Muscle layer of colon (tissue), 2 donors: ENCODE measurements around the gene CADPS2.
"Not testable (repeated sequence)": the region's sequence is repeated elsewhere in the genome, so short reads cannot be mapped to it uniquely, and the experiment has no call there.

Experiments used
- H3K27ac ChIP-seq: one replicate; pipeline ENCODE4 v1.7.0; 2013; ENCODE audit warnings: low read depth, mild to moderate bottlenecking, low read length, moderate library complexity
- H3K27me3 ChIP-seq, 2 donors: one replicate each; pipeline ENCODE4 v1.7.0; 2013; ENCODE audit warnings: low read length in 2 of 2, mild to moderate bottlenecking in 2 of 2; ENCODE audit not compliant: insufficient read depth in 2 of 2, control insufficient read depth in 1 of 2
- H3K36me3 ChIP-seq: one replicate; pipeline ENCODE4 v1.7.0; 2013; ENCODE audit warnings: mild to moderate bottlenecking, low read length; ENCODE audit not compliant: insufficient read depth
- H3K4me1 ChIP-seq: one replicate; pipeline ENCODE4 v1.7.0; 2013; ENCODE audit warnings: mild to moderate bottlenecking, low read length; ENCODE audit not compliant: insufficient read depth
- H3K4me3 ChIP-seq, 2 donors: one replicate each; pipeline ENCODE4 v1.7.0; 2013; ENCODE audit warnings: low read length in 2 of 2, low read depth in 1 of 2, mild to moderate bottlenecking in 1 of 2, moderate library complexity in 1 of 2
- H3K9ac ChIP-seq: one replicate; pipeline ENCODE4 v1.7.0; 2013; ENCODE audit warnings: low read length
- H3K9me3 ChIP-seq: one replicate; pipeline ENCODE4 v1.7.0; 2013; ENCODE audit warnings: mild to moderate bottlenecking, low read length
- donor health status: abdominal sarcoma.
- donor health status: Adenocarcinoma of cecum.

CADPS2 gene

DNA sequence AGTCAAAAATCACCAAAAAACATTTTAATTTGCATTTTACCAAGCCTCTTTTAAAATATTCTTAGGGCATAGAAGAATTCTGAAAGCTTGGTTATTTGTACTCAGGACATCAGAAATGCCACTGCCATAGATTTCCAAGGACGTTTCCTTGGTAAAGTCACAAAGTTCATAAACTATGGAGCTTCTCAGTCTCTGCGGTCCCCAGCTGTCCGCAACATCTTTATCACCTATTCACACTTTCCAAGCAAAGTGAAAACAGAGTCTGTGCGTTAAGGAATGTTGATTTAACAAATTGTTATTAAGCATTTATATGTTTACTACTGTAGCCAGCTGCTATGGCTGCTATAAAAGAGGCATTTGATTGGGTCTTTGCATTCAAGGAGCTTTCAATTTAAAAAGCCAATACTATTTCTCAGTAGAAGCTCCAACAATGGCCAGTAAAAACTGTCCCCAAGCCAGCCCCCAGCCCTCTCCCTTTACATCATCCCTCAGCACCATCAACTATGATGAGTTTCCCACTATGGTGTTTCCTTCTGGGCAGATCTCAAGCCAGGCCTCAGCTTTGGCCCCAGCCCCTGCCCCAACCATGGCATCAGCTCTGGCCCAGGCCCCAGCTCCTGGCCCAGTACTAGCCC lies 36.8 kb downstream of the CADPS2 start:
- Histone ChIP-seq H3K9ac (no peak overlapping the region), H3K27ac (no peak overlapping the region)

GRCh38 chr7:122847871-122848473 lies 38.3 kb downstream of the CADPS2 start:
- no peaks in the 10 kb centered on the region for H3K27me3 ChIP-seq
- no peak overlapping the region for H3K27ac ChIP-seq
- H3K4me1 ChIP-seq, result no peaks in the 10 kb centered on the region
- no peak overlapping the region for H3K9ac ChIP-seq
- no peaks in the 10 kb centered on the region for H3K36me3 ChIP-seq
- no peak overlapping the region for H3K4me3 ChIP-seq
- H3K9me3 ChIP-seq, result no peaks in the 10 kb centered on the region

More for the DNA sequence above, 36.8 kb downstream of the CADPS2 start:
- Histone ChIP-seq H3K4me1 (no peaks in the 10 kb centered on the region), H3K36me3 (no peaks in the 10 kb centered on the region), H3K9me3 (no peaks in the 10 kb centered on the region), H3K27me3 (no peaks in the 10 kb centered on the region), H3K4me3 (no peak overlapping the region)

GRCh38 chr7:122846591-122846990 lies 39.7 kb downstream of the CADPS2 start:
- no peak overlapping the region for H3K9ac ChIP-seq
- H3K4me1 ChIP-seq, result no peaks in the 10 kb centered on the region
- no peaks in the 10 kb centered on the region for H3K9me3 ChIP-seq
- no peak overlapping the region for H3K27ac ChIP-seq
- no peaks in the 10 kb centered on the region for H3K36me3 ChIP-seq
- H3K4me3 ChIP-seq, result no peak overlapping the region
- H3K27me3 ChIP-seq, result no peaks in the 10 kb centered on the region

DNA sequence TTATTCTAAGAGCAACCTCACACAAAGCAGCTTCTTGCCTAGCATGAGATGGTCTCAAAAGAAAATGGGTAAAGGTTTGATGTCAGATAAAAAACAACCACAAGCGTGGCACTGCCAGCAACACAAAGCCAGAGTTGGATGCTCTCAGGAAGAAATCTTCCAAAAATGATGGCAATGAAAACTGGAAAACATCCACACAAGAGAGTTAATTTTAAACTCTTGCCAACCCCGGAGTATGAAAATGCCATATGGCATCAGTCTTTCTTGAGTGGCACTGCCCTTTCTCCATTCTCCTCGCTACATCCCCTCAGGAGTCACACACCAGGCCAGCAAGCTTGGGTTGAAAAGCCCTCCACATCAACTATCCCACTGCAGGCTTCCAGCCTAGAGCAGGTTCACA lies 41.0 kb downstream of the CADPS2 start:
- no peaks in the 10 kb centered on the region for H3K4me1 ChIP-seq
- H3K4me3 ChIP-seq, result no peak overlapping the region
- H3K27me3 ChIP-seq, result no peaks in the 10 kb centered on the region
- H3K9me3 ChIP-seq, result no peaks in the 10 kb centered on the region
- H3K9ac ChIP-seq, result no peak overlapping the region
- H3K36me3 ChIP-seq, result no peaks in the 10 kb centered on the region
- H3K27ac ChIP-seq, result no peak overlapping the region

GRCh38 chr7:122844191-122844988 lies 41.9 kb downstream of the CADPS2 start:
- Histone ChIP-seq H3K4me1 (no peaks in the 10 kb centered on the region), H3K27ac (no peak overlapping the region), H3K9me3 (no peaks in the 10 kb centered on the region), H3K27me3 (no peaks in the 10 kb centered on the region), H3K36me3 (no peaks in the 10 kb centered on the region), H3K4me3 (no peak overlapping the region), H3K9ac (no peak overlapping the region)

DNA sequence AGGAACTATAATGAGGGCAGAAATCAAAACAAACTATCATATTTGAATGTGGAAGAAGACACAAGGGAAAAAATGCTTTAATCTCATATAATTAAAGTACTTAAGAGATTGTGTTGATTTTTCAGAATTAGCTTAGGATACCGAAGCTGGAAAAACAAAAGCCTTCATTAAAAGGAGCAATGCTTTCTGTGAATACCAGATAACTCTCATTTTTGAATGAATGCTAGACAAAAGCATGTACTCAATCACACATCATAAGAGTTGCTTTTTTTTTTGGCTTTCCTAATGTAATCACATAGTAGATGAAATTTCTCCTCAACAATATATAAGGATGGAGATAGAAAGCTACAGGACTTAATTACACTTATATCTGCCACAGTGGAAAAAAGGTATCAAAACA lies 43.3 kb downstream of the CADPS2 start:
- Histone ChIP-seq H3K9me3 (no peaks in the 10 kb centered on the region), H3K4me3 (no peak overlapping the region), H3K9ac (no peak overlapping the region), H3K4me1 (no peaks in the 10 kb centered on the region), H3K36me3 (no peaks in the 10 kb centered on the region), H3K27me3 (no peaks in the 10 kb centered on the region), H3K27ac (no peak overlapping the region)

DNA sequence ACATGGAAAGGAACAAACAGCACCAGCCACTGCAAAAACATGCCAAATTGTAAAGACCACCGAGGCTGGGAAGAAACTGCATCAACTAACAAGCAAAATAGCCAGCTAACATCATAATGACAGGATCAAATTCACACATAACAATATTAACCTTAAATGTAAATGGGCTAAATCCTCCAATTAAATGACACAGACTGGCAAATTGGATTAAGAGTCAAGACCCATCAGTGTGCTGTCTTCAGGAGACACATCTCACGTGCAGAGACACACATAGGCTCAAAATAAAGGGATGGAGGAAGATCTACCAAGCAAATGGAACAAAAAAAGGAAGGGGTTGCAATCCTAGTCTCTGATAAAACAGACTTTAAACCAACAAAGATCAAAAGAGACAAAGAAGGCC lies 50.0 kb downstream of the CADPS2 start:
- not testable (repeated sequence) for H3K27me3 ChIP-seq, H3K9me3 ChIP-seq, H3K27ac ChIP-seq, H3K4me3 ChIP-seq, H3K36me3 ChIP-seq, H3K4me1 ChIP-seq, H3K9ac ChIP-seq

DNA sequence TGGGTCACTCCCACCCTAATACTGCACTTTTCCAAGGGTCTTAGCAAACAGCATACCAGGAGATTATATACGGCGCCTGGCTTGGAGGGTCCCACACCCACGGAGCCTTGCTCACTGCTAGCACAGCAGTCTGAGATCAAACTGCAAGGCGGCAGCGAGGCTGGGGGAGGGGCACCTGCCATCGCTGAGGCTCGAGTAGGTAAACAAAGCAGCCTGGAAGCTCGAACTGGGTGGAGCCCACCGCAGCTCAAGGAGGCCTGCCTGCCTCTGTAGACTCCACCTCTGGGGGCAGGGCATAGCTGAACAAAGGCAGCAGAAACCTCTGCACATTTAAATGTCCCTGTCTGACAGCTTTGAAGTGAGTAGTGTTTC lies 51.7 kb downstream of the CADPS2 start:
- not testable (repeated sequence) for H3K36me3 ChIP-seq, H3K27ac ChIP-seq, H3K4me1 ChIP-seq, H3K27me3 ChIP-seq, H3K9ac ChIP-seq, H3K4me3 ChIP-seq, H3K9me3 ChIP-seq

DNA sequence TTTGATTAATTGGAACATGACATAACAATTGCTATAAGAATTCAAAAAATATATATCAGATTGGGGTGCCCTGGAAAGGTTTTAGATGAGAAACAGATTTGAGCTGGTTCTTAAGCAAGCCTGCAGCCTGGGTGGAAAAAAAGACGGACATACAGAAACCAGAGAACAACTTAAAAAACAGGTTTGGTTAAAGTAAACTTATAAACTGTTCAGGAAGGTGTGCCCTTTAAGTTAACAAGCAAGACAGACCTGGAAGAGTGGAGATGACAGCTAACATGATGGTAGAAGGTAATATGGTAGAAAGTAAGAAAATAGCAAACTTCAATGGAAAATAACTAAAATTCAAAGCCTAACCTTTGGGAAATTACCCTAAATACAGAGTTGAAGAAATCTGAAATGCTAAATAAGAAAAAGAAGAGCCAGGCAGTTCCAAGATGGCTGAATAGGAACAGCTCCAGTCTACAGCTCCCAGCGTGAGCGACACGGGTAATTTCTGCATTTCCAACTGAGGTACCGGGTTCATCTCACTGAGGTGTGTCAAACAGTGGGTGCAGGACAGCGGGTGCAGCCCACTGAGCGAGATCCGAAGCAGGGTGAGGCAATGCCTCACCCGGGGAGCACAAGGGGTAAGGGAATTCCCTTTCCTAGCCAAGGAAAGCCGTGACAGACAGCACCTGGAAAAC lies 52.2 kb downstream of the CADPS2 start:
- H3K4me3 ChIP-seq, result no peak overlapping the region
- no peaks in the 10 kb centered on the region for H3K9me3 ChIP-seq
- no peaks in the 10 kb centered on the region for H3K4me1 ChIP-seq
- H3K9ac ChIP-seq, result no peak overlapping the region
- no peaks in the 10 kb centered on the region for H3K36me3 ChIP-seq
- no peaks in the 10 kb centered on the region for H3K27me3 ChIP-seq
- H3K27ac ChIP-seq, result no peak overlapping the region

DNA sequence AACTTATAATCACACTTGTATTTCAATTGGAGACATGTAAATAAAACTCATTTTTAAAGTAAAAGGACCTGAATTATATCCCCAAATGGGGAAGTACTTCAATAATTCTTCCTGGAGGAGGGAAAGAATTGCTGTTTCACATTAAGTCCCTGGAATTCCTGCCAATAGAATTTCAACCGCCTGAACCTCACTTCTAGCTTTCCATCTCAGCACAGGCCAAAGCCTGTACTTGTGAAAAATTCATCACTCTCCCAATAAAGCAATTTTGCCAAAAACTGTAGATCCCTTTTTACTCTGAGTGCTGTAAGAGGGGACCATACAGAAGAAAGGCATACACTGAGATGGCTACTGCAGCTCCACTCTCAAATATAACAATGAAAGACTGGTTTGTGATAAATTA lies 54.8 kb downstream of the CADPS2 start:
- no peaks in the 10 kb centered on the region for H3K27me3 ChIP-seq
- H3K9me3 ChIP-seq, result no peaks in the 10 kb centered on the region
- H3K9ac ChIP-seq, result no peak overlapping the region
- no peak overlapping the region for H3K27ac ChIP-seq
- H3K36me3 ChIP-seq, result no peaks in the 10 kb centered on the region
- no peaks in the 10 kb centered on the region for H3K4me1 ChIP-seq
- H3K4me3 ChIP-seq, result no peak overlapping the region

DNA sequence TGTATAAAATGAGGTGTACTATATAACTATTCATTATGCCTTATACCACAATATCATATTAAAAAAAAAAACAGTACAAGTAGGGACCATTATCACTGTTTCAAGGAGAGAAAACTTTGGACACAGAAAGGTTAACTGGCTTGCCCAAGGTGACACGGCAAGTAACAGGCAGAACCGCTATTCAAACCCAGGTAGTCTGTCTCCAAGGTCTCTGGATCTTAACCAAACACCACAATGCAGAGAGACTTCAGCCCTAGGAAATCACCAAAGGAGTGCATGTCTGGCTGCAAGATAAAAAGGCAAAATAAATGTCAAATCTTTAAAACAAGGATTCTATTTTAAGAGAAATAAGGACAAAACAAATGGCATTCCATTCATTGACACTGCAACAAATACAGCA lies 56.3 kb downstream of the CADPS2 start:
- Histone ChIP-seq H3K9ac (no peak overlapping the region), H3K4me3 (no peak overlapping the region), H3K4me1 (no peaks in the 10 kb centered on the region), H3K27ac (no peak overlapping the region), H3K9me3 (no peaks in the 10 kb centered on the region), H3K36me3 (no peaks in the 10 kb centered on the region), H3K27me3 (no peaks in the 10 kb centered on the region)
